NCI-H2171 (cell line): ENCODE measurements around the gene ZNHIT2.

Experiments used
- DNase-seq: peaks from one replicate; lab custom pipeline; 2025; lab: John Stamatoyannopoulos, UW

The ZNHIT2 gene

GRCh38 chr11:65134240-65134951 is 16.9 kb upstream of the ZNHIT2 start, which contains the start of gene SYVN1:
Gene SYVN1 (minus strand): TSS chr11:65134519. CDS start chr11:65133601, 918 bp downstream.
- peak; percentile 86 for DNase-seq

- no peak for DNase-seq
Observed at GRCh38 chr11:65133724-65134123, 16.2 kb upstream of the ZNHIT2 start.

GRCh38 chr11:65132988-65133700 is 15.6 kb upstream of the ZNHIT2 start:
- no peak for DNase-seq

- DNase-seq = no peak
Observed at GRCh38 chr11:65132238-65132987, 14.9 kb upstream of the ZNHIT2 start.

- no peak for DNase-seq
Observed at GRCh38 chr11:65131895-65132237, 14.4 kb upstream of the ZNHIT2 start.

- DNase-seq = no peak
Observed at GRCh38 chr11:65131417-65131776, 13.9 kb upstream of the ZNHIT2 start.

- DNase-seq = no peak
Observed at GRCh38 chr11:65130631-65131416, 13.3 kb upstream of the ZNHIT2 start.

GRCh38 chr11:65129649-65130441 is 12.3 kb upstream of the ZNHIT2 start:
- DNase-seq = no peak

GRCh38 chr11:65128182-65129145 is 11.0 kb upstream of the ZNHIT2 start:
- DNase-seq = no peak

- no peak for DNase-seq
Observed at GRCh38 chr11:65127473-65128181, 10.1 kb upstream of the ZNHIT2 start.

GRCh38 chr11:65126624-65127274 is 9.2 kb upstream of the ZNHIT2 start:
- no peak for DNase-seq

GRCh38 chr11:65125197-65126056 is 7.9 kb upstream of the ZNHIT2 start:
- no peak for DNase-seq

GRCh38 chr11:65124480-65125196 is 7.1 kb upstream of the ZNHIT2 start:
- no peak for DNase-seq

GRCh38 chr11:65121865-65122696 is 4.6 kb upstream of the ZNHIT2 start, which contains the start of the genes FAU and MRPL49:
Gene FAU (minus strand): TSS chr11:65122134. CDS start chr11:65121813, 321 bp downstream.
Gene MRPL49 (plus strand): TSS chr11:65122321. CDS start chr11:65122347, 26 bp downstream.
- peak; percentile 97 for DNase-seq

GRCh38 chr11:65121447-65121864 is 4.0 kb upstream of the ZNHIT2 start:
- DNase-seq = no peak

- no peak for DNase-seq
Observed at GRCh38 chr11:65120831-65121230, 3.3 kb upstream of the ZNHIT2 start.
